Liver (tissue), 3 donors: ENCODE measurements around the gene SEPTIN10.

ENCODE experiments used
- ATF3 ChIP-seq: IDR thresholded peaks from 2 replicates; pipeline ENCODE4 v1.6.1; 2016; ENCODE audit warnings: antibody characterized with exemption
- CTCF ChIP-seq: fragments of 150-350 bp; IDR thresholded peaks from 2 replicates; pipeline ENCODE4 v1.5.1; 2017; ENCODE audit warnings: improper control_type of control experiment, low read depth, low read length; ENCODE audit not compliant: missing input control
- HNF4A ChIP-seq, 2 donors: conservative IDR thresholded peaks; 2 replicates each; pipeline ENCODE4 v1.6.1; 2016; ENCODE audit warnings: antibody characterized with exemption in 2 of 2, mild to moderate bottlenecking in 2 of 2
- HNF4G ChIP-seq: IDR thresholded peaks from 2 replicates; pipeline ENCODE4 v1.6.1; 2016; ENCODE audit warnings: antibody characterized with exemption
- JUND ChIP-seq, 2 donors: IDR thresholded peaks; 2 replicates each; pipeline ENCODE4 v1.6.1; 2016; ENCODE audit warnings: antibody characterized with exemption in 2 of 2
- MAX ChIP-seq: IDR thresholded peaks from 2 replicates; pipeline ENCODE4 v1.6.1; 2016; ENCODE audit warnings: antibody characterized with exemption
- RAD21 ChIP-seq, 2 donors: IDR thresholded peaks; 2 replicates each; pipeline ENCODE4 v1.6.1; 2016; ENCODE audit warnings: antibody characterized with exemption in 2 of 2, mild to moderate bottlenecking in 2 of 2
- REST ChIP-seq: IDR thresholded peaks from 2 replicates; pipeline ENCODE4 v1.6.1; 2016; ENCODE audit warnings: antibody characterized with exemption, mild to moderate bottlenecking
- TAF1 ChIP-seq: conservative IDR thresholded peaks from 2 replicates; pipeline ENCODE4 v1.6.1; 2016; ENCODE audit warnings: antibody characterized with exemption, mild to moderate bottlenecking
- YY1 ChIP-seq: IDR thresholded peaks from 2 replicates; pipeline ENCODE4 v1.6.1; 2016; ENCODE audit warnings: antibody characterized with exemption, mild to moderate bottlenecking
- ZBTB33 ChIP-seq: IDR thresholded peaks from 2 replicates; pipeline ENCODE4 v1.6.1; 2016; ENCODE audit warnings: antibody characterized with exemption
- donor health status: healthy.
- donor health status: healthy.

GRCh38 chr2:109513230-109513629 lies 100.5 kb downstream of the SEPTIN10 start:
- TF ChIP-seq CTCF (no peak), ATF3 (no peak), REST (no peak), MAX (no peak), HNF4G (no peak), ZBTB33 (no peak), JUND (IDR thresholded peaks at IDR 0.05) (no peak), TAF1 (no peak), HNF4A (conservative IDR thresholded peaks at IDR 0.05) (no peak), YY1 (no peak), RAD21 (IDR thresholded peaks at IDR 0.05) (no peak)
